GM19035 (cell line): ENCODE data around the gene CFTR.
A peak's percentile ranks its signal among the peaks of the same experiment; 100 is the strongest.
"Not testable (repeated sequence)": the region's sequence is repeated elsewhere in the genome, so short reads cannot be mapped to it uniquely, and the experiment has no call there.

Experiments
- ATAC-seq: cut with Tn5 transposase; IDR thresholded peaks from one replicate; pipeline ENCODE4 v1.9.1; 2021; ENCODE audit not compliant: unreplicated experiment

The CFTR gene

DNA sequence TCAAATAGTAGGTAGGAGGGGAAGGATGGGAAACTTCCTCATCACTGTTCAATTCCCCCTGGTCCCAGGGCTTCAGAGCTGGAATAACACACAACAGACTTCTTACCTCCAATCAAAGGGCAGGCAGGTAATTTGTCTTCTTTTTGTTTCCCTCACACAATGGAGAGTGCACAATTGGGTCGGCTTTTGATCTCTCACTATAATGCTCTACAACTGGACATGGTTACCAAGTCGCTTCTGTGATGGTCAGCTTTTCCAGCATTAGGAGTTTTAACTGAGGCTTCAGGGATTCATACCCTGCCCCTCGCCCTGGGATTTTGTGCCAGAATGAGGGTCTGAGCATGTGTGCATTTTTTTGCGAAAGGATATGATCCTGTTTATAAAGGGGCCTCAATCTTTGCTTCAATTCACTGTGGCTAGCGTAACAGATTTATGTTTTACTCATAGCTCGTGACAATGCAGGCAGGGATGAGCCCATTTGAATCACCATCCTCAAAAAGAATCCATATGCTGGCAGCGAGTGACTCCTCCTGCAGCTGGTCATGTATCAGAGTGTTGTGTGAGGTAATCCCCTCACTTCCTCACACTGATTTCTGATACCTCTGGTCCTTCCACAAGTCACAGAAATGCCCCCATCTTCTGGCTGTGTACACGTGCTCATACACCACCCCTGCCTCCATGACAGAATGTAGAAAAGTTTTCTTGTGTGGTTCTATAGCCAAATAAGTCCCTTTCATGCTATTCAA, 203.8 kb downstream of the CFTR start:
- ATAC-seq, result no peak

DNA sequence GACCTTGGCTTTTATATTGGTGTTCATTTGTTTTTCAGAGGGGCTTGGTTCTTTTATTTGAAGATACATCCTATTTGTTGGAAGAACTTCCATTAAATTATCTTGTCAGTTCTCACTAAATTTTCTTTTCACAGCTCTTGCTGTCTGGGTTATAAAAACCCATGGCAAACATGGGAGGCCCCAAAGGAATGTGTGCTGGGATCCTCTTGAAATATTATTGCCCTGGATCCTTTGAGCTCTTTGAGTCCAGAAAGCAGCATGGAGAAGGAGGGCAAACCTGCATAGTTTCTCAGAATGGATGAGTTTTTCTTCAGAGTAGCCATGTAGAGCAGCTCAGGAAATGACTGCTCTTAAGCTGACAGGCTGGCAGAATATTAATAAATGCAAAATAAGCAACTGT, 206.0 kb downstream of the CFTR start:
- no peak for ATAC-seq

DNA sequence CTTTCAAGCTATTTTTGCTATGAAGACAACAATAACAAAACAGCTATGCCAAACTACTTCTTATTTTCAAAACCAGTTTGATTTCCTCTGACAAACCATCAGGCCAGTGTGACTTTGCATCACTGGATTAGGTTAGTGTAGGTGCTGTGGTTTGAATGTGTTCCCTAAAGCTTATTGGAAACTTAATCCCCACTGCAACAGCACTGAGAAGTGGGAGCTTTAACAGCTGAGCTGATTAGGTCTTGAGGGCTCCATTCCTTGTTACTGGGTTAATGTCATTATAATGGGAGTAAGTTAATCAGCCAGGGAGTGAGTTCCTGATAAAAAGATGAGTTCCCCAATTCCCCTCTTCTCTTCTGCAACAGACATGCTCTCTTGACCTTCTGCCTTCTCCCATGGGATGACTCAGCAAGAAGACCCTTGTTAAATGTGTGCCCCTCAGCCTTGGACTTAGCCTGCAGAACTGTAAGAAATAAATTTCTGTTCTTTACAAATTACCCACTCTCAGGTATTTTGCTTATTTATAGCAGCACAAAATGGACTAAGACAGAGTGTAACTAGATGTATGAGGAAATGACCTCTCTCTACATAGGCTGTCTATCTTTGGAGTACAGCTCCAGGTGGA, 206.6 kb downstream of the CFTR start:
- no peak for ATAC-seq

DNA sequence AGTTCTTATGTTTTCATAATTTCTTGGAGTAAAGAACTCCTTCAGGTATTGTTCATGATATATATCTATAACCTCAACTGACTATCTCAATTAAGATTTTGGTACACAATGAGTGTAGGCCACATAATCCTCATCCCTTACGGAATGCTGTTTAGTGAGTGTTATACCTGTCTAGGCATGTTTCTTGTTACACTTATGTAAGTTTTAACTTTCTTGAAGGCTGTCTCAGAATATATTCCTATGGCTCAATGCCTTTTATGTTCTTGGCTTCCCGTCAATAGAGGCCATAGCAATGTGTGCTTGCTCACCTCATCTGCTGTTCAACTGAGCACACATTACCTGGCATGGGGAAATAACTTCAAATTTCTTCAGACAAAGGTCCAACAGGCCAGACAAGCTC, 208.3 kb downstream of the CFTR start:
- no peak for ATAC-seq

DNA sequence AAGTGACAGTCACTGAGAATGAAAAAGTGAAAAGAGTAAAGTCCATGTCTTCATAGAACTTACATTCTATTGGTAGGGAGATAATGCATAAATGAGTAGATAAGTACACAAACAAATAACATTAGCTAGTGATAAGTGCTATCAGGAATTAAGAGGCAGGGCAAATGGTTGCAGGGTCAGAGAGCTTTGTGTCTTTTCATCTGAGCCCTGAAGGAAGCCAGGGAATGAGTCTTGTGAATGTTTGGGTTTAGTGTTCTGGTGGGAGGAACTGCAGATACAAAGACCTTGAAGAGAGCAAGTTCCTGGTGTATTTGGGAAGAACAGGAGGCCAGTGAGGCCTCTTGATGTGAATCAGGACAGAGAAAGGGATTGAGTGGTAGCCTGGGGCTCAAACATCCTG, 209.6 kb downstream of the CFTR start:
- no peak for ATAC-seq

DNA sequence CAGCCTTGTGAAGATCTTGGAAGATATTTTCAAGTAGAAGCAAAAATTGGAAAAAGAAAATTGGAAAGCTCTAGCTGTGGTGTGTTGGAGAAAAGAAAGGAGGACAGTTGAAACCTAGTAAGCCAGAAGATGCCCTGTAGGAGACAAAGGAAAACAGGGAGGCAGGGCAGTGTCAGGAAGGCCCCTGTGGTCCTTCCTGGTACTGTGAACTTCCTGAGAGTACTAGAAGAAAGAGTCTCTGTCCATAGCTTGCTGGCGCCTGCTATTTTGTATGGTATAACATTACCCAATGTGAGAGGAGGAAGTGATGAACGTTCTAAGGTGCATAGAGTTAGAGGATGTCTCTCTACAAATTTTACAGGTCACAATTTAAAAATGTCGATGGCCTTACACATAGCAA, 210.3 kb downstream of the CFTR start:
- ATAC-seq, result no peak

DNA sequence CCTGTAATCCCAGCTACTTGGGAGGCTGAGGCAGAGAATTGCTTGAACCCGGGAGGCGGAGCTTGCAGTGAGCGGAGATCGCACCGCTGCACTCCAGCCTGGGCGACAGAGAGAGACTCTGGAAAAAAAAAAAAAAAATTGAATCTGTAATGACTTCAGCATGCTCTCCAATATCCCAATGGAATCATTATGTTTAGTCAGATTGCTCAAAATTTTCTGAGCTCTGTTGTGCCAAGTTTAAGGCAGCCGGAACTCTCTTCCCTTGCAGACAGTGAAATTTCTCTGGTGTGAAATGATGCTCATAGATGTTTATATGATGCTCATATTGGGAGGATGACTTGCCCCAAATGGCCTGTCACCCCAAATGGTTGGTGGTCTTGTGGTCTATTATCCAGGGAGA, 212.5 kb downstream of the CFTR start:
- ATAC-seq, result no peak

DNA sequence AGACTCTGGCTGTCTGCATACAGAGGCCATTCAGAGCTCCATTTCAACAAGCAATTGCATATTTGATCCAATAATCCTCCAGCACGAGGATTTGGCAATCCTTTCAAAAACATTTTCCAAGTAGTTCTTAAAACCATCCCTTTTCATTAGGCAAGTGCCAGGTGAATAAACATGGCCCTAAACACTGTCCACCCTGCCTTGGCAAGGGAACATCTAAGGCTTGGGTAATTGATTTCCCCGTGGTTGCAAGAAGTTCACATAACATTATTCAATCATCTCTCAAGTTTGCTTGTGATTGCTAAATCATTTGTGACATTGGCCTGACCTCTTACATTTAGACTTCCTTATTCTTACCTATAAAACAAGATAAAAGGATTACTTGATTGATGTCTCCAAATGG, 218.2 kb downstream of the CFTR start:
- no peak for ATAC-seq

DNA sequence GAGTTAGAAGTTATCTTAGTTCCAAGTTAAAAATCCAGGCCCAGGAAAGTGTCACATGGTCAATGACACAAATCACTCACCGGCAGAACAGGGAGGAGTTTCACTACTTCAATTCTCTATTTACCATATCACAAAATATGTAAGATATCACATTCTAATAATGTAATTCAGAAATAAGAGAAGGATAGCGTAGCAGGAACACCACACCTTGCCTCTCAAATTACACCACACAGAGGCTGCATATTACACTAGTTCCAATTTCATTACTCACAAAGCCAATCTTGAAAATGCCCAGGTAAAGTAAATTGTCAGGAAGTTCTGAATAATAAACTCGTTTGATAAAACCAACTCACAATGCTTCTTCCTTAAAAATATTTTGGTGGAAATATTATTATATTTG, 224.2 kb downstream of the CFTR start:
- ATAC-seq, result no peak

DNA sequence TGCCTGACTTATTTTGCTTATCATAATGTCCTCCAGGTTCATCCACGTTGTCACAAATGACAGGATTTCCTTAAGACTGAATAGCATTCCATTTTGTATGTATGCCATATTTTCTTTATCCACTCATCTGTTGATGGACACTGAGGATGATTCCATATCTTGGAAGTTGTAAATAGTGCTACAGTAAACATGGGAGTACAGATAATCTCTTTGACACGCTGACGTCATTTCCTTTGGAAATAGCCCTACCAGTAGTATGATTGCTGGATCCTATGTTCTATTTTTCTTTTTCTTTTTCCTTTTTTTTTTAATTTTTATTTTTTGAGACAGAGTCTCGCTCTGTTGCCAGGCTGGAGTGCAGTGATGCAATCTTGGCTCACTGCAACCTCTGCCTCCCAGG, 225.8 kb downstream of the CFTR start:
- ATAC-seq, result no peak

DNA sequence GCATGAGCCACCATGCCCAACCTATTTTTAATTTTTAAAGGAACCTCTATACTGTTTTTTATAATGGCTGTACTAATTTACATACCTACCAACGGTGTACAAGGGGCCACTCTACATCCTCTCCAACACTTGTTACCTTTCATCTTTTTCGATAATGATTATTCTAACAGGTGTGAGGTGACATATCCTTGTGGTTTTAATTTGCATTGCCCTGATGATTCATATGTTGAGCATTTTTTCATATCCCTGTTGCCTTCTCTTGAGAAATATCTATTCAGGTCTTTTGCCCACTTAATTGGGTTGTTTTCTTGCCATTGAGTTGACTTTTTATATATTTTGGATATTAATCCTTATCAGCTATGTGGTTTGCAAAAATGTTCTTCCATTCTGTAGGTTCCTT, 226.4 kb downstream of the CFTR start:
- no peak for ATAC-seq

DNA sequence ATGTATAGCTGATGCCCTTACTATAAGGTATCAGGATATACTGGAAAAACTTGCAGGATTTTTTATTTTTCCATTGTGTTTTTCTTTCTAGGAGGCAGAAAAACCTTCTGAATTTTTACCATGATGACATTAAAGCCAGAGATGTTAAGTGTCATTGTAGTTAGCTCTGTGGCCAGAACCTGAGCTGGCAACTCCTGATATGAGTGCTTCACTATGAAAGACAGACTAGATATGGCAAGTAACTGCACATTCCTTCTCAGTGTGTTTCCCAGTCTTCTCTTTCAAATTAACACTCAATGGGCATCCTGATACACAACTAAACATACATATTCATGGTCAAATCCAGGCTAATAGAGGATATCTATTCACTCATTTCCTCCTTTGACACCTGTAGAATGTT, 227.3 kb downstream of the CFTR start:
- no peak for ATAC-seq

DNA sequence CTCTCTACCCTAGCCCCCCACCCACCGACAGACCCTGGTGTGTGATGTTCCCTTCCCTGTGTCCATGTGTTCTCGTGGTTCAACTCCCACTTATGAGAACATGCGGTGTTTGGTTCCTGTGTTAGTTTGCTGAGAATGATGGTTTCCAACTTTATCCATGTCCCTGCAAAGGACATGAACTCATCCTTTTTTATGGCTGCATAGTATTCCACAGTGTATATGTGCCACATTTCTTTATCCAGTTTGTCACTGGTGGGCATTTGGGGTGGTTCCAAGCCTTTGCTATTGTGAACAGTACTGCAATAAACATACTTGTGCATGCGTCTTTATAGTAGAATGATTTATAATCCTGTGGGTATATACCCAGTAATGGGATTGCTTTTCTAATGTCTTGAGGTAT, 228.3 kb downstream of the CFTR start:
- not testable (repeated sequence) for ATAC-seq

DNA sequence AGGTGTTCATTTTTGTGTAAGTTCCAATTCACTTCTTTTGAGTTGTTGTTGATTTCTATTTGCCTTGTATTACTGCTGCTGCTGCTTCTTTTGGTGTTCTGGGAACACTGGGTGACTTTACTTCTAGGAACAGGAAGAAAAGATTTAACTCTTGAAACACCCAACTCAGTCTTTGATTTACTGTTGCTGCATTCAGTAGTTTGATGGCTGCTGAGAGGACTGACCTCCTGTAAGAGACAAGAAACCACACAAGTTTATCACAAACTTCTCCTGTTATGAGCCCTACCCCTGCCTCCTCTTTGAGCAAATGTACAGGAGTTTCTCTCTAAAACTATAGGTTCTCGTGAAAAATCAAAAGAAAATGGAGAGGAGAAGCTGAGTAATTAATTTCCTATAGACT, 231.7 kb downstream of the CFTR start:
- ATAC-seq, result no peak

DNA sequence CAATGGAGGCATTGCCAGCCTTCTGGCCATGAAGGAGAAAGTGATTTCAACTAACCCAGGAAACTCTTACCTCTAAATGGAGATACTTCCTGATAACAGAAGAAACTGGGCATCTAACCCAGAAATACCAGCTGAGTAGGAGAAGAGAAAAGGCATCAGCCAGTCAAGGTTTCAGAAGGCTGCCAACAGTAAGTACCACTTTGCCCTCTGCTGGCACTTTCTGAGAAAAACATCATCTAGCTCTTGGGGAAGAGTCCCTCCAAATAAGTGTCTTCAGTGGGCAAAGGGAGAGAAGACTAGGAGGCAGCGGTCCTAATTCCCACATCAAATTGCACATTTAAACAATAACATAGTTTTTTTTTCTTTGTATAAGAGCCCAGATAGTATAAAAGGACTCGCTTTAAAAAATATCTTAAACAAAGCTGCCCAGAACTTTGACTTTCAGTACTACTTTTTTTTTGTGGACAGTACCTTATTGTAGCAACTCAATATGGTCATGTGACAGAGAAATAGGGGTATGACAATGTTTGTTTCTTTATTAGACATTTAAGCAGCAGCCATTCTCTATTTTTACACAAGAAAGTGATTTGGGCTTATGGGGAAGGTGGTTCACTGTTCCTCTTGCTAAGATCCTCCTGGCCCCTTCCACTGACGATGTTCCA, 236.1 kb downstream of the CFTR start:
- peak; percentile 79 for ATAC-seq

DNA sequence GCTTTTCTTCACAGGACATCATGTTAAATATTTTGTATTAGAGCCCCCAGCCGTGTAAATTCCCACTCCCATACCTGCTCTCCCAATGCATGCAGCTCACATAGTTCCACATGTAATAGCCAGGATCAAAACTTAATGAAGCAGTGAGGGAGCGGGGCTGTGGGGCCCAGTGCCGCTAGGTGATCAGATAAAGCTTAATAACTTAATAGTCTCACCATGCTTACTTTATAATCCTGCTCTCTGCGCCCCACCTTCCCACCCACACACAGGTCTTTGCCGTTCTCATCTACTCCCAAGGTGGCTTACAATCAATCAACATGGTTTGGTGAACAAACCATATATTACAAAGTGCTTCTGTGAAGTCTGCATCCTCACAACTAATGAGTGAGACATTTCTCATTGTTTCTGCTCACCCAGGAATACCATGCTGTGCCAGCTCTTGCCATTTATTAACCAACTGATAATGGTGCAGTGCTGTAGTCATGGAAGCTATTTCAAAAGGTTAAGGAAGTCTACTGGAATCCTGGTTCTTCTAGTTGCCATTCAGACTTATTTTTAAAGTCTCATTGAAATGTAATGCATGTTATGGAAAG, 237.0 kb downstream of the CFTR start:
- no peak for ATAC-seq

DNA sequence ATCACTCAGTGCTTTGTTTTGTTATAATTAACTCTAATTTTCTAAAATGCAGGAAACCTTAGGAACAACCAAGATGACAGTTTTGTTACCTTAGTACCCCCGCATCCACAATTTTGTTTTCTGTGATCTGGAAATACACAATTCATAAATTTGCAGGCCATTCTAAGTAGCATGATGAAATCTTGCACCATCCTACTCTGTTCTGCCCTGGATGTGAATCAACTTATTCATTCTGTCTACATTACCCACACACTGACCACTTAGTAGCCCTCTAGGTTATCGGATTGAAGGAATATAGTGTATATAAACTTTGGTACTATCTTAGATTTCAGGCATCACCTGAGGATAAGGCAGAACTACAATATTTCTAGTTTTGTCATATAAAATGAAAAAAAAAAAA, 237.5 kb downstream of the CFTR start:
- ATAC-seq, result no peak
